ENCODE results near the gene ZBTB49. TPM values are rescaled to one million over a fixed set of nuclear protein-coding genes. Genes with fewer than 3 reads are reported as not detected.
A peak's percentile ranks its signal among the peaks of the same experiment; 100 is the strongest.
"Not testable (repeated sequence)": the region's sequence is repeated elsewhere in the genome, so short reads cannot be mapped to it uniquely, and the experiment has no call there.

ZBTB49 gene
- total RNA-seq, result 10 to 100 TPM in 1 of 2 donors, 1 to 10 TPM in 1; 8.4 to 10.2 TPM

- H3K9me3 ChIP-seq, result no peaks in the 10 kb centered on the region
- peak within 1 kb of the TSS; percentile 57 to 66 for H3K27ac ChIP-seq
- ATAC-seq (ENCODE audit: insufficient number of reproducible peaks, low FRiP score, low read depth) (peak; percentile 72), DNase-seq (ENCODE audit: low spot score) (peak; percentile 62)
- no peaks in the 10 kb centered on the region for H3K27me3 ChIP-seq (replicated peaks; ENCODE audit: insufficient read depth)
- H3K36me3 ChIP-seq, result peaks cover under 1% of the 10 kb centered on the region
- peak within 1 kb of the TSS; percentile 84 for H3K4me3 ChIP-seq
- H3K4me1 ChIP-seq (ENCODE audit: control insufficient read depth in 1 of 2, low read depth in 2 of 2), result peaks cover 17 to 22% of the 10 kb centered on the region in 2 donors
- TF ChIP-seq CTCF (IDR thresholded peaks at IDR 0.05), result no peak
Measured at GRCh38 chr4:4289941-4290850, at the start of gene ZBTB49, which contains the start of gene LYAR. ZBTB49 (plus strand) TSS chr4:4290251; CDS start chr4:4299946, 9,695 bp downstream. LYAR (minus strand) TSS chr4:4290154; CDS start chr4:4283742, 6,412 bp downstream.

GRCh38 chr4:4245172-4245571 is 44.9 kb upstream of the ZBTB49 start:
- H3K27ac ChIP-seq, result no peak overlapping the region
- H3K27me3 ChIP-seq (replicated peaks; ENCODE audit: insufficient read depth), result no peaks in the 10 kb centered on the region
- no peak for TF ChIP-seq CTCF (IDR thresholded peaks at IDR 0.05)
- H3K4me1 ChIP-seq (ENCODE audit: control insufficient read depth in 1 of 2, low read depth in 2 of 2), result peaks cover 11 to 19% of the 10 kb centered on the region in 2 donors
- DNase-seq (ENCODE audit: low spot score) (no peak), ATAC-seq (ENCODE audit: insufficient number of reproducible peaks, low FRiP score, low read depth) (no peak)
- H3K4me3 ChIP-seq, result no peak overlapping the region
- H3K9me3 ChIP-seq, result no peaks in the 10 kb centered on the region
- peaks cover 22% of the 10 kb centered on the region for H3K36me3 ChIP-seq

- H3K4me3 ChIP-seq, result peak overlapping the region; percentile 91
- ATAC-seq (ENCODE audit: insufficient number of reproducible peaks, low FRiP score, low read depth) (no peak), DNase-seq (ENCODE audit: low spot score) (no peak)
- no peak for TF ChIP-seq CTCF (IDR thresholded peaks at IDR 0.05)
- peaks cover 11% of the 10 kb centered on the region for H3K36me3 ChIP-seq
- no peaks in the 10 kb centered on the region for H3K9me3 ChIP-seq
- H3K4me1 ChIP-seq (ENCODE audit: control insufficient read depth in 1 of 2, low read depth in 2 of 2), result peaks cover 11 to 19% of the 10 kb centered on the region in 2 donors
- H3K27me3 ChIP-seq (replicated peaks; ENCODE audit: insufficient read depth), result no peaks in the 10 kb centered on the region
- peak overlapping the region; percentile 94 to 98 for H3K27ac ChIP-seq
Measured at GRCh38 chr4:4247696-4248028, 42.4 kb upstream of the ZBTB49 start.

GRCh38 chr4:4248029-4248884 is 41.8 kb upstream of the ZBTB49 start, which contains the start of gene TMEM128:
TMEM128 (minus strand) TSS chr4:4248223; CDS start chr4:4248202, 21 bp downstream.
- peak; percentile 70 for DNase-seq (ENCODE audit: low spot score)
- Histone ChIP-seq H3K4me1 (ENCODE audit: control insufficient read depth in 1 of 2, low read depth in 2 of 2) (peaks cover 11 to 19% of the 10 kb centered on the region in 2 donors), H3K9me3 (no peaks in the 10 kb centered on the region), H3K4me3 (peak within 1 kb of the TSS; percentile 91), H3K36me3 (peaks cover 11% of the 10 kb centered on the region), H3K27ac (peak within 1 kb of the TSS; percentile 94 to 98), H3K27me3 (replicated peaks; ENCODE audit: insufficient read depth) (no peaks in the 10 kb centered on the region)
- peak; percentile 31 for TF ChIP-seq CTCF (IDR thresholded peaks at IDR 0.05)
- peak; percentile 98 for ATAC-seq (ENCODE audit: insufficient number of reproducible peaks, low FRiP score, low read depth)

- H3K36me3 ChIP-seq, result peaks cover 7% of the 10 kb centered on the region
- peak overlapping the region; percentile 94 to 98 for H3K27ac ChIP-seq
- peak overlapping the region; percentile 91 for H3K4me3 ChIP-seq
- H3K9me3 ChIP-seq, result no peaks in the 10 kb centered on the region
- no peak for DNase-seq (ENCODE audit: low spot score)
- ATAC-seq (ENCODE audit: insufficient number of reproducible peaks, low FRiP score, low read depth), result no peak
- H3K4me1 ChIP-seq (ENCODE audit: control insufficient read depth in 1 of 2, low read depth in 2 of 2), result peaks cover 11 to 19% of the 10 kb centered on the region in 2 donors
- no peaks in the 10 kb centered on the region for H3K27me3 ChIP-seq (replicated peaks; ENCODE audit: insufficient read depth)
- no peak for TF ChIP-seq CTCF (IDR thresholded peaks at IDR 0.05)
Measured at GRCh38 chr4:4248885-4249203, 41.2 kb upstream of the ZBTB49 start.

GRCh38 chr4:4249342-4249741 is 40.7 kb upstream of the ZBTB49 start:
- Histone ChIP-seq H3K27ac (peak overlapping the region in 1 of 2 donors; percentile 98), H3K4me1 (ENCODE audit: control insufficient read depth in 1 of 2, low read depth in 2 of 2) (peaks cover 11 to 19% of the 10 kb centered on the region in 2 donors), H3K4me3 (peak overlapping the region; percentile 91)
- H3K36me3 ChIP-seq; H3K27me3 ChIP-seq (replicated peaks; ENCODE audit: insufficient read depth); H3K9me3 ChIP-seq; ATAC-seq (ENCODE audit: insufficient number of reproducible peaks, low FRiP score, low read depth); DNase-seq (ENCODE audit: low spot score): not testable (repeated sequence)
